Chondrocyte (in vitro differentiated cells): ENCODE data around the gene EDN1. TPM values are rescaled to one million over a fixed set of nuclear protein-coding genes. Genes with fewer than 3 reads are reported as not detected.

Experiments used
- DNase-seq: peaks from one replicate; pipeline ENCODE4 v3.0.0; 2021; ENCODE audit warnings: mixed read lengths, low spot score
- H3K27ac Mint-ChIP-seq: one replicate; pipeline ENCODE4 v1.8.0; 2021; ENCODE audit warnings: mild to moderate bottlenecking, moderate library complexity, mixed read lengths; ENCODE audit not compliant: unreplicated experiment
- H3K27me3 Mint-ChIP-seq: 2 replicates; pipeline ENCODE4 v1.8.0; 2021; ENCODE audit warnings: low read depth, mixed read lengths
- H3K36me3 Mint-ChIP-seq: 2 replicates; pipeline ENCODE4 v1.8.0; 2021; ENCODE audit warnings: low read depth, mixed read lengths
- H3K4me1 Mint-ChIP-seq: 2 replicates; pipeline ENCODE4 v1.8.0; 2021; ENCODE audit warnings: low read depth, mild to moderate bottlenecking, mixed read lengths
- H3K4me3 Mint-ChIP-seq: one replicate; pipeline ENCODE4 v1.8.0; 2021; ENCODE audit warnings: mild to moderate bottlenecking, moderate library complexity, mixed read lengths; ENCODE audit not compliant: unreplicated experiment
- H3K9me3 Mint-ChIP-seq: 2 replicates; pipeline ENCODE4 v1.8.0; 2021; ENCODE audit warnings: low read depth, mixed read lengths
- total RNA-seq: library from RNA; stranded (reverse); gene quantifications from 3 replicates; pipeline ENCODE4 v1.2.1, GENCODE V29; 2021
- TF ChIP-seq, protein P1 (sequence below): fragments of 200-600 bp; sonication (generic); IDR thresholded peaks from 2 replicates; pipeline ENCODE4 v1.5.0; 2021; ENCODE audit warnings: antibody characterized with exemption, mild to moderate bottlenecking, moderate library complexity

The EDN1 gene
- total RNA-seq, 1 donor from 2014 or later: 16.9 TPM

DNA sequence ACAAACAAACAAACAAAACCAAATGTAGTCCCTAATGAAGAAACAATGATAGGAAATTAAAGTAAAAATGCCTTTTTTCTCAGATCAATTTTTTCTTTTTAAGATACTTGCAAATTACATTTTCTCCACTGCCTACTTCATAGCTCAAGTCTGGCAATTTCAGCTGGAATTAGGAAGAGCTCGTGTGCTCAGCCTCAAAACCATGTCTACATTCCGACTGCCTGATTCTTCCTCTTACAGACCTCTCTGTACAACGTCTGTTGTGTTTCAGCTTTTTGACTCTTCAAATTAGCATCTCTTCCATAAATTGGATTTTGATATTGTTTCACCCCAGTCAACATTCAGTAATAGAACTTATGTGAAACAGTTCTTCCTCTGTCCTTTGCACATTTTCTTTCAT lies 9.3 kb upstream of the EDN1 start:
- H3K36me3 Mint-ChIP-seq: no peaks in the 10 kb centered on the region
- H3K4me1 Mint-ChIP-seq: peaks cover 15% of the 10 kb centered on the region
- no peaks in the 10 kb centered on the region for H3K27me3 Mint-ChIP-seq
- H3K27ac Mint-ChIP-seq: no peak overlapping the region
- no peak for DNase-seq
- H3K9me3 Mint-ChIP-seq: no peaks in the 10 kb centered on the region
- TF ChIP-seq, protein P1, sequence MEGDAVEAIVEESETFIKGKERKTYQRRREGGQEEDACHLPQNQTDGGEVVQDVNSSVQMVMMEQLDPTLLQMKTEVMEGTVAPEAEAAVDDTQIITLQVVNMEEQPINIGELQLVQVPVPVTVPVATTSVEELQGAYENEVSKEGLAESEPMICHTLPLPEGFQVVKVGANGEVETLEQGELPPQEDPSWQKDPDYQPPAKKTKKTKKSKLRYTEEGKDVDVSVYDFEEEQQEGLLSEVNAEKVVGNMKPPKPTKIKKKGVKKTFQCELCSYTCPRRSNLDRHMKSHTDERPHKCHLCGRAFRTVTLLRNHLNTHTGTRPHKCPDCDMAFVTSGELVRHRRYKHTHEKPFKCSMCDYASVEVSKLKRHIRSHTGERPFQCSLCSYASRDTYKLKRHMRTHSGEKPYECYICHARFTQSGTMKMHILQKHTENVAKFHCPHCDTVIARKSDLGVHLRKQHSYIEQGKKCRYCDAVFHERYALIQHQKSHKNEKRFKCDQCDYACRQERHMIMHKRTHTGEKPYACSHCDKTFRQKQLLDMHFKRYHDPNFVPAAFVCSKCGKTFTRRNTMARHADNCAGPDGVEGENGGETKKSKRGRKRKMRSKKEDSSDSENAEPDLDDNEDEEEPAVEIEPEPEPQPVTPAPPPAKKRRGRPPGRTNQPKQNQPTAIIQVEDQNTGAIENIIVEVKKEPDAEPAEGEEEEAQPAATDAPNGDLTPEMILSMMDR: no peak
- no peak overlapping the region for H3K4me3 Mint-ChIP-seq

DNA sequence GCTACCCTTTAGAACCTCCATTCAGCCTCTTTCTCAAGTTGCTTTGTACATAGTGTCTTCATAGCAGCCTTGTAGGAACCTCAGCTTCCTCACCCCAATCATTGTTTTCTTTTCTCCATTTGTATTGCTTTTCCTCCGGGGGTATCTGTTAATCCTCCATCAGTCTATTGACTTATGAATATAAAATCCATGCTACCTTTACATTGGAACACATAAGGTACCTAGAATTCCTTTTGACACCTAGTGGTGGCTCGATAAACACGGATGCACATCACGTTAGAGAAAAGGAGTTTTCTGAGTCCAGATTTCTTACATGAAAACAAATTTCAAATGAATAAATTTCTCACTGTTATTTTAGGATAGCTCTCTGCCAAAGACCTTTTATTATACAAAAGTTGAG lies 6.3 kb upstream of the EDN1 start:
- no peaks in the 10 kb centered on the region for H3K36me3 Mint-ChIP-seq
- H3K9me3 Mint-ChIP-seq: no peaks in the 10 kb centered on the region
- no peak overlapping the region for H3K4me3 Mint-ChIP-seq
- H3K27me3 Mint-ChIP-seq: no peaks in the 10 kb centered on the region
- no peak overlapping the region for H3K27ac Mint-ChIP-seq
- TF ChIP-seq, protein P1: peak; percentile 18
- DNase-seq: no peak
- H3K4me1 Mint-ChIP-seq: peaks cover 18% of the 10 kb centered on the region

DNA sequence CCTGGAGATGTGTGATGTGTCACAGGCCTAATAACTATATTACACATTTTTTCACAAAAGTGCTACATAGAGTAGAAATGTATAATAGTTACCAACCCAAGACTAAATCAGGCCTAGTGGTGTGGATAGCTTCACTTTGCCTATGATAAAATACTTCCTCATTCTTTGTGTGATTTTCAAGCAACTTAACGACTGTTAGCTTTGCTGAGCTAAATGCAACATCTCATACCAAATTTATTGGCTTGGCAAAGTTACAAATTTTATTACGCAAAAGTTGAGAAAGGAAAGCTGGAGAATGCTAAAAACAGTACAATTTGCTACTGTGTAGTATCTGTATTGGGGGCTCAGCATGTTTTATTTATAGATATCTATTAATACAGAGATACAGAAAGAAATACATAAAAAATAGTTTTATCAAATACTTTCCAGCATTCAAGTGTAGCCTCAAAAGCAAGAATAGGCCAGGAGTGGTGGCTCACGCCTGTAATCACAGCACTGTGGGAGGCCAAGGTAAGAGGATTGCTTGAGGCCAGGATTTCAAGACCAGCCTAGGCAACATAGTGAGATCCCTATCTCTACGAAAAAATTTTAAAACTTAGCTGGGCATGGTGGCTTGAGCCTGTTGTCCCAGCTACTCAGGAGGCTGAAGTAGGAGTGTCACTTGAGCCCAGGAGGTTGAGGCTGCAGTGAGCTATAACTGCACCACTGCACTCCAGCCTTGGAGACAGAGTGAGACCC lies 3.6 kb upstream of the EDN1 start:
- no peak for DNase-seq
- Mint-ChIP-seq H3K4me3 (no peak overlapping the region), H3K9me3 (no peaks in the 10 kb centered on the region)

DNA sequence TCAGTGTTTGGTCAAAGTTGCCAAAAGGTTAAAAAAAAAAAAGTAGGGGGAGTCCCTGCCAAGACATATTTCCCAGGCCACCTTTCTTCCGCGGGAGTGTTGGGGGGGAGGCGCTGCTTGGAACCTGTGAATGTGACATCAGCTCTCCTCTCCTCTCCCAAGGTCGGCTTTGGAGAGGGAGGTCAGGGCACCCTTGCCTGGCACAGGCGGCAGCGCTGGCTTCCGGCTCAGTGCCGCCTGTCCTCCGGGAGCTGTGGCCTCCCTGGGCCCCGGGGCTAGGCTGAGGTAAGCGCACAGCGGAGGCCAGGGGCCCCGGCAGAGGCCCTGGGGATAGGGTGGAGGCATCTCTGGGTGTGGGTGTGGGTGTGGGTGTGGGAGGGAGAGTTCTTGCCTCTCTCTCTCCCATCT lies 1.9 kb upstream of the EDN1 start:
- no peak overlapping the region for H3K4me3 Mint-ChIP-seq
- H3K27ac Mint-ChIP-seq: no peak overlapping the region
- H3K27me3 Mint-ChIP-seq: no peaks in the 10 kb centered on the region
- TF ChIP-seq, protein P1: no peak
- no peak for DNase-seq
- peaks cover 36% of the 10 kb centered on the region for H3K4me1 Mint-ChIP-seq
- H3K9me3 Mint-ChIP-seq: no peaks in the 10 kb centered on the region
- H3K36me3 Mint-ChIP-seq: peaks cover 4% of the 10 kb centered on the region

More for the DNA sequence above, 3.6 kb upstream of the EDN1 start:
- no peaks in the 10 kb centered on the region for H3K36me3 Mint-ChIP-seq
- H3K27me3 Mint-ChIP-seq: no peaks in the 10 kb centered on the region
- no peak overlapping the region for H3K27ac Mint-ChIP-seq
- TF ChIP-seq, protein P1: no peak
- H3K4me1 Mint-ChIP-seq: peaks cover 20% of the 10 kb centered on the region

DNA sequence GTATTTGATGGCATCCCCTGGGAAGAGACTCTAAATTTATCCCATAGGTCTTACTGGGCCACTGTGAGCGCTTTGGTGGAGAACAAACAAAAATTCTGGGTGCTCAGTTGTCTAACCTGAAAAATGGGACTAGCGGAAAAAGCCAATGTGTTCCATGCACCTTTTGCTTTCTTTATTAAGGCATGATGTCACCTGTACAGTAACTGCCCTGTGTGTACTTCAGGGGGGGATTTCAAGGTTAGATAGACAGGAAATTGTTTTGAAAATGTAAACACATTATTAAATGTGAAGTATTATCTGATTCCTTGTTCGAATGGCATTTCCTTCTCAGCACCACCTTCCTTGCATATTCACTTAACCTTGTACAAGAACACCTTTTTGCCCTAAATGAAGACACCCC lies 1.2 kb upstream of the EDN1 start:
- Mint-ChIP-seq H3K9me3 (no peaks in the 10 kb centered on the region), H3K27me3 (no peaks in the 10 kb centered on the region), H3K27ac (no peak overlapping the region), H3K4me1 (peaks cover 43% of the 10 kb centered on the region), H3K4me3 (peak overlapping the region; percentile 84), H3K36me3 (peaks cover 7% of the 10 kb centered on the region)
- TF ChIP-seq, protein P1: no peak
- DNase-seq: no peak
